Neural cell (in vitro differentiated cells): ENCODE measurements around the gene DHX34. TPM values are rescaled to one million over a fixed set of nuclear protein-coding genes. Genes with fewer than 3 reads are reported as not detected.

Experiments
- H2AFZ ChIP-seq: fragments of 200-600, 300-800 bp; sonication (generic), shearing (Covaris generic); 2 replicates; pipeline ENCODE4 v1.6.0; 2014; ENCODE audit warnings: low read depth, mild to moderate bottlenecking, antibody characterized with exemption, low read length, moderate library complexity
- H3F3A ChIP-seq: fragments of 200-600 bp; shearing (Covaris generic); 2 replicates; pipeline ENCODE4 v1.6.1; 2016; ENCODE audit warnings: mild to moderate bottlenecking, moderate library complexity, mixed read lengths, antibody characterized with exemption, low read length; ENCODE audit not compliant: insufficient read depth, poor library complexity, severe bottlenecking
- H3K27ac ChIP-seq: fragments of 200-600, 300-800 bp; sonication (generic), shearing (Covaris generic); 2 replicates; pipeline ENCODE4 v1.5.1; 2014; ENCODE audit warnings: mild to moderate bottlenecking, low read length, moderate library complexity
- H3K27me3 ChIP-seq: fragments of 300-800, 200-600 bp; sonication (generic), shearing (Covaris generic); 2 replicates; pipeline ENCODE4 v1.6.0; 2014; ENCODE audit warnings: mild to moderate bottlenecking, low read depth, low read length, moderate library complexity; ENCODE audit not compliant: insufficient read depth
- H3K36me3 ChIP-seq: fragments of 300-800, 200-600 bp; sonication (generic), shearing (Covaris generic); 2 replicates; pipeline ENCODE4 v1.5.1; 2014; ENCODE audit warnings: mild to moderate bottlenecking, antibody characterized with exemption, low read length, moderate library complexity; ENCODE audit not compliant: insufficient read depth
- H3K4me2 ChIP-seq: fragments of 300-800, 200-600 bp; sonication (generic), shearing (Covaris generic); 2 replicates; pipeline ENCODE4 v1.6.0; 2014; ENCODE audit warnings: mild to moderate bottlenecking, low read length
- H3K4me3 ChIP-seq: fragments of 300-800, 200-600 bp; sonication (generic), shearing (Covaris generic); 2 replicates; pipeline ENCODE4 v1.5.1; 2014; ENCODE audit warnings: mild to moderate bottlenecking, low read length, moderate library complexity
- H3K79me2 ChIP-seq: fragments of 200-600 bp; shearing (Covaris generic); replicated peaks from 2 replicates; pipeline ENCODE4 v1.6.0; 2014; ENCODE audit warnings: mild to moderate bottlenecking, low read length, moderate library complexity; ENCODE audit not compliant: insufficient read depth
- H3K9ac ChIP-seq: fragments of 300-800, 200-600 bp; sonication (generic), shearing (Covaris generic); 2 replicates; pipeline ENCODE4 v1.6.1; 2016; ENCODE audit warnings: mild to moderate bottlenecking, low read length, mixed read lengths
- H3K9me2 ChIP-seq: fragments of 200-600 bp; shearing (Covaris generic); 2 replicates; pipeline ENCODE4 v1.6.1; 2016; ENCODE audit warnings: mild to moderate bottlenecking, low read length, mixed read lengths; ENCODE audit not compliant: insufficient read depth
- H3K9me3 ChIP-seq: fragments of 200-600, 300-800 bp; sonication (generic), shearing (Covaris generic); 2 replicates; pipeline ENCODE4 v1.6.1; 2016; ENCODE audit warnings: mild to moderate bottlenecking, mixed run types, low read length, moderate library complexity, mixed read lengths
- H4K20me1 ChIP-seq: fragments of 200-600 bp; shearing (Covaris generic); 2 replicates; pipeline ENCODE4 v1.6.1; 2016; ENCODE audit warnings: mild to moderate bottlenecking, mixed run types; ENCODE audit not compliant: insufficient read depth
- EP300 ChIP-seq: fragments of 450-650 bp; conservative IDR thresholded peaks from 2 replicates; pipeline ENCODE4 v1.6.1; 2014; ENCODE audit warnings: antibody characterized with exemption, mild to moderate bottlenecking, moderate library complexity; ENCODE audit not compliant: poor library complexity, severe bottlenecking
- EZH2 ChIP-seq: fragments of 200-600, 300-800 bp; shearing (Covaris generic), sonication (generic); IDR thresholded peaks from 2 replicates; pipeline ENCODE4 v1.6.1; 2014; ENCODE audit warnings: antibody characterized with exemption, low read length, borderline replicate concordance, mild to moderate bottlenecking; ENCODE audit not compliant: insufficient read depth, poor library complexity, severe bottlenecking
- MXI1 ChIP-seq: fragments of 450-650 bp; conservative IDR thresholded peaks from 2 replicates; pipeline ENCODE4 v1.6.1; 2014; ENCODE audit warnings: antibody characterized with exemption, mild to moderate bottlenecking; ENCODE audit not compliant: poor library complexity, severe bottlenecking
- POLR2AphosphoS5 ChIP-seq: IDR thresholded peaks from 2 replicates; pipeline ENCODE4 v1.6.1; 2012
- RAD21 ChIP-seq: fragments of 450-650 bp; conservative IDR thresholded peaks from 2 replicates; pipeline ENCODE4 v1.6.1; 2014; ENCODE audit warnings: antibody characterized with exemption, mild to moderate bottlenecking, moderate library complexity
- REST ChIP-seq: IDR thresholded peaks from 2 replicates; pipeline ENCODE4 v1.6.1; 2012; ENCODE audit warnings: borderline replicate concordance
- SMC3 ChIP-seq: fragments of 450-650 bp; conservative IDR thresholded peaks from 2 replicates; pipeline ENCODE4 v1.6.1; 2014; ENCODE audit warnings: antibody characterized with exemption, mild to moderate bottlenecking, moderate library complexity; ENCODE audit not compliant: poor library complexity
- TAF1 ChIP-seq: IDR thresholded peaks from 2 replicates; pipeline ENCODE4 v1.6.1; 2012; ENCODE audit warnings: low read depth
- polyA plus RNA-seq: library from polyadenylated mRNA; depleted of rRNA; stranded (reverse); fragments of >200 nt; gene quantifications from 2 replicates; pipeline ENCODE4 v1.2.3, GENCODE V29; 2014
- TF ChIP-seq, protein P1 (sequence below): fragments of 450-650 bp; IDR thresholded peaks from 2 replicates; pipeline ENCODE4 v1.5.1; 2014; ENCODE audit warnings: antibody characterized with exemption, mild to moderate bottlenecking, moderate library complexity; ENCODE audit not compliant: poor library complexity, severe bottlenecking

DHX34 gene
- polyA plus RNA-seq, 1 donor from 2014 or later = 11.7 TPM

DNA sequence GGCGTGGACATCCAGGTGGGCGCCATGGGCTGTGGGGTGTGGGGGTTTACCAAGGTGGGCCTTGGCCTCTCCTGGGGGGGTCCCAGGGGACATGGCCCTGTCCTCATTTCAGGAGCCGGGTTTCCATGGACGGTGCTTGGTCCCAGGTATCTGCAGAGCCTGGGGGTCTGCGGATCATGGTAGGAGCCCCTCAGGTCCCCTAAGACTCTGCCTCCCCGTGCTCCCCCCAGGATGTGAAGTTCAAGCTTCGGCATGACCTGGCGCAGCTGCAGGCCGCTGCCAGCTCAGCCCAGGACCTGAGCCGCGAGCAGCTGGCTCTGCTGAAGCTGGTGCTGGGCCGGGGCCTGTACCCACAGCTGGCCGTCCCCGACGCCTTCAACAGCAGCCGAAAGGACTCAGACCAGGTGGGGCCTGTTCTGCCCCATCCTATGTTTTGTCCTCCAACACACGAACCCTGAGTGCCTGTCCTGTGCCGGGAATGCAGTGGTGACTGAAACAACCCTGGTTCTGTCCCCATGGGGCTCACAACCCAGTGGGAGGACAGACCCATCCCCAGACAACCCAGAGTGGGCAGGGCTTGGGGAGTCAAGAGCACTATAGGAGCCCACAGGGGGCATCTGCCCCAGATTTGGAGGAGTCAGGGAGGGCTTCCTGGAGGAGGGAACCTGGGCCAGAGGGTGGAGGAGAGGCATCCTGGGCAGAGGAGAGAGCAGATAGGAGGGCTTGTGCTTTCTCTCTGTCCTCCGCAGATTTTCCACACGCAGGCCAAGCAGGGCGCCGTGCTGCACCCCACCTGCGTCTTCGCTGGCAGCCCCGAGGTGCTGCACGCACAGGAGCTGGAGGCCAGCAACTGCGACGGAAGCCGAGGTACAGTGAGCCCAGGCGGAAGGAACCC is 26.8 kb downstream of the DHX34 start:
- Histone ChIP-seq H3F3A (no peaks in the 10 kb centered on the region), H3K27ac (no peak overlapping the region), H4K20me1 (no peaks in the 10 kb centered on the region), H3K79me2 (no peaks in the 10 kb centered on the region), H3K9me2 (no peaks in the 10 kb centered on the region), H3K9me3 (no peaks in the 10 kb centered on the region), H3K9ac (no peak overlapping the region), H3K27me3 (no peaks in the 10 kb centered on the region), H3K4me2 (no peak overlapping the region), H2AFZ (no peak overlapping the region), H3K36me3 (no peaks in the 10 kb centered on the region), H3K4me3 (no peak overlapping the region)
- TF ChIP-seq RAD21 (no peak), SMC3 (no peak), REST (no peak), MXI1 (no peak), TAF1 (no peak)
- TF ChIP-seq, protein P1, sequence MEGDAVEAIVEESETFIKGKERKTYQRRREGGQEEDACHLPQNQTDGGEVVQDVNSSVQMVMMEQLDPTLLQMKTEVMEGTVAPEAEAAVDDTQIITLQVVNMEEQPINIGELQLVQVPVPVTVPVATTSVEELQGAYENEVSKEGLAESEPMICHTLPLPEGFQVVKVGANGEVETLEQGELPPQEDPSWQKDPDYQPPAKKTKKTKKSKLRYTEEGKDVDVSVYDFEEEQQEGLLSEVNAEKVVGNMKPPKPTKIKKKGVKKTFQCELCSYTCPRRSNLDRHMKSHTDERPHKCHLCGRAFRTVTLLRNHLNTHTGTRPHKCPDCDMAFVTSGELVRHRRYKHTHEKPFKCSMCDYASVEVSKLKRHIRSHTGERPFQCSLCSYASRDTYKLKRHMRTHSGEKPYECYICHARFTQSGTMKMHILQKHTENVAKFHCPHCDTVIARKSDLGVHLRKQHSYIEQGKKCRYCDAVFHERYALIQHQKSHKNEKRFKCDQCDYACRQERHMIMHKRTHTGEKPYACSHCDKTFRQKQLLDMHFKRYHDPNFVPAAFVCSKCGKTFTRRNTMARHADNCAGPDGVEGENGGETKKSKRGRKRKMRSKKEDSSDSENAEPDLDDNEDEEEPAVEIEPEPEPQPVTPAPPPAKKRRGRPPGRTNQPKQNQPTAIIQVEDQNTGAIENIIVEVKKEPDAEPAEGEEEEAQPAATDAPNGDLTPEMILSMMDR = no peak

- no peak overlapping the region for H3K4me3 ChIP-seq
- H3F3A ChIP-seq = no peaks in the 10 kb centered on the region
- no peaks in the 10 kb centered on the region for H3K9me2 ChIP-seq
- no peak for TF ChIP-seq REST
- TF ChIP-seq POLR2AphosphoS5 = no peak
- TF ChIP-seq, protein P1 = no peak
- TF ChIP-seq EP300 = no peak
- TF ChIP-seq MXI1 = no peak
- TF ChIP-seq TAF1 = no peak
- TF ChIP-seq RAD21 = no peak
- no peak for TF ChIP-seq SMC3
- no peak for TF ChIP-seq EZH2
- no peaks in the 10 kb centered on the region for H3K9me3 ChIP-seq
- no peak overlapping the region for H3K4me2 ChIP-seq
- no peak overlapping the region for H2AFZ ChIP-seq
- no peaks in the 10 kb centered on the region for H3K36me3 ChIP-seq
- no peaks in the 10 kb centered on the region for H3K79me2 ChIP-seq
- H3K27me3 ChIP-seq = no peaks in the 10 kb centered on the region
- no peak overlapping the region for H3K27ac ChIP-seq
- H4K20me1 ChIP-seq = no peaks in the 10 kb centered on the region
- no peak overlapping the region for H3K9ac ChIP-seq
Observed at GRCh38 chr19:47376589-47377144, 27.6 kb downstream of the DHX34 start.
